NCI-H82 treated with DMSO at 0.1 percent for 48 hours (cell line): ENCODE data around the gene COL23A1.

ENCODE experiments used
- DNase-seq: peaks from one replicate; lab custom pipeline; 2025; ENCODE audit not compliant: unreplicated experiment; lab: John Stamatoyannopoulos, UW

COL23A1 gene

DNA sequence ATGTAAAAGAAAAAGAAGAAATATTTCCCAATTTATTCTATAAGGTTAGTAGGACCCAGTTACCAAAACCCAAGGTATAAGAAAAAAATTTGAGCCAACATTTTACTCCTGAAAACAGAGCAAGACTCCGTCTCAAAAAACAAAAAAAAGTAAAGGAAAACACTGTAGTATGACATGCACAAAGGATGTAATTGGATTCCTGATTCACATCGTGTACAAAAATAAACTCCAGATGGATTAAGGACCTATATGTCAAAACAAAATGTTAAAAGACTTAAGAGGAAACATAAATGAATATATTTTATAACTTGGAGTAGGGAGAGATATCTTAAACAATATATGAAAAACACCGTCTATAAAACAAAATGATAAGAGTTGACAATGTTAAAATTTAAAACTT lies 371.4 kb downstream of the COL23A1 start:
- DNase-seq = no peak

DNA sequence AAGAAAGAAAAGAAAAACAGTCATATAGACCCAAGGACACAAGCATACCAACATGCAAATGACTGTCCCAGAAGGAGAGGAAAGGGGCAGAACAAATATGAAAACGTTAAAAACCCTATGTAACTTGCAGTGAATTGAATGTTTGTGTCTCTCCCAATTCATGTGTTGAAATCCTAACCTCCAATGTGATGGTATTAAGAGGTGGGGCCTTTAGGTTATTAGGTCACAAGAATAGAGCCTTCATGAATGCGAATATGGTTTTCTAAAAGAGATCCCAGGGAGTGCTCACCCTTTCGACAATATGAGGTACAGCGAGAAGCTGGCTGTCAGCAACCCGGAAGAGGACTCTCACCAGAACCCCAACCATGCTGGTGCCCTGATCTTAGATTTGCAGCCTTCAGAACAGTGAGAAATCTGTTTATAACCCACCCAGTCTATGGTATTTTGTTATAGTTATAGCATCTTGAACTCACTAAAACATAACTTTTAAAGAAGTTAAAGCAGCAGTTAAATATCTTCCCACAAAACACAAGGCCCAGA lies 371.9 kb downstream of the COL23A1 start:
- no peak for DNase-seq

DNA sequence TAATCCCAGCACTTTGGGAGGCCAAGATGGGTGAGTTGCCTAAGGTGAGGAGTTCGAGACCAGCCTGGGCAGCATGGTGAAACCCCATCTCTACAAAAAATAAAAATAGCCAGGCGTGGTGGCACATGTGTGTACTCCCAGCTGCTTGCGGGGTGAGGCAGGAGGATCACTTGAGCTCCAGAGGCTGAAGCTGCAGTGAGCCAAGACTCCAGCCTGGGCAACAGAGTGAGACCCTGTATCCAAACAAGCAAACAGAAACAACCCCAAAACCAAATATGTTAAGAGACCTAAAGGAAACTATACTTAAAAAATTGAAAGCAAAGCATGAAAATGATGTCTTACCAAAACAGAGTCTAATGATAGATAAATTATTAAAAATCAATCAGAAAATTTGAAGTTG lies 373.4 kb downstream of the COL23A1 start:
- no peak for DNase-seq

DNA sequence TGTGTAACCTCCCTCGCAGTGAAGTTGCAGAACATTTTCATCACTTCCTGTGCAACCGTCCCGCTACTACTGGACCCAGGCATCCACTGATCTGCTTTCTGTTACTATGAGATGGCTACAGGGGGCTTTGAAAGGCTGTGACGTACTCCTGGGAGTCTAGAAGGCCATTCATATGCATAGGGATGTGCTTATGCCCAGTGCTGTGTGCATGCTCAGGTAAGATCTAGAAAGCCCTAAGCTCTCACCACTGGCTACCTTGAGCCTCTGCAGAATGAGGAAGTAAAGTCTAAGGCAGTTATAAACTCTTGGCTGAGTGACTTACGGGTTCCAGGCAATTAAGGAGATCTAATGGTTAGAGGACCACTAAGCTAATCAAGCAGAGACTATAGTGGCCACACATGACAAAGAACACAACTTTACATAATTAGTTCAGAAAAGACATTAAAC lies 374.1 kb downstream of the COL23A1 start:
- DNase-seq = no peak

DNA sequence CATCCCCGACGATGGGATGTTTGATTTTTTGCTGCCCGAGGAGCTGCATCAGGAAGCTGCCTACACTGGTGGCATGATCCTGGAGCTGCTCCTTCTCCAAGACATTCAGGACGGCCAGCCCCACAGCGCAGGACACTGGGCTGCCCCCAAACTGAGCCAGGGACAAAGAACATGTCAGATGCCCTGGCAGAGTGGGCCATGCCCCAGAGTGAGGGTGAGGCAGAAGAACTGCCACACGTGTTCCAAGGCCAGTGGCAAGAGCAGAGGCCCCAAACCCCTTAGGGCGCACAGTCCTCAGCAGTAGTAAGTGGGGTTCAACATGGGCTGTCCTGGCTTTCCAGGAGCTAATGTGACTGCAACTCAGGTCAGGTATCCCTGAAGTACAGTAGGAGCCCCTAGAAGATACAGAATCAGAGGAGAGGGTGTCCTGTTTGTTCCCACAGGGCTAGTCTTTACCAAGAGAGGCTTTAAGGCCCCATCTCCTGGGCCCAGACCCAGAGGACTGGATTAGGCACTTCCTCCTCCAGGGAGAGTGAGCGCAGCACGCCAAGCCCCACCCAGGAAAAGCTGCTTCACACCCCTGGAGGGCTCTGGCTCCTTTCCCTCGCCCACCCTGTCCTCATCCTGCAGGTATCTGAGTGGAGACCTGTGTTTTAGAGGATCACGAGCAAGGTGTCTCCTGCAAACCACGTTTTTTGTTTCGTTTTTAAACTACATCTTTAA lies 374.8 kb downstream of the COL23A1 start:
- no peak for DNase-seq

DNA sequence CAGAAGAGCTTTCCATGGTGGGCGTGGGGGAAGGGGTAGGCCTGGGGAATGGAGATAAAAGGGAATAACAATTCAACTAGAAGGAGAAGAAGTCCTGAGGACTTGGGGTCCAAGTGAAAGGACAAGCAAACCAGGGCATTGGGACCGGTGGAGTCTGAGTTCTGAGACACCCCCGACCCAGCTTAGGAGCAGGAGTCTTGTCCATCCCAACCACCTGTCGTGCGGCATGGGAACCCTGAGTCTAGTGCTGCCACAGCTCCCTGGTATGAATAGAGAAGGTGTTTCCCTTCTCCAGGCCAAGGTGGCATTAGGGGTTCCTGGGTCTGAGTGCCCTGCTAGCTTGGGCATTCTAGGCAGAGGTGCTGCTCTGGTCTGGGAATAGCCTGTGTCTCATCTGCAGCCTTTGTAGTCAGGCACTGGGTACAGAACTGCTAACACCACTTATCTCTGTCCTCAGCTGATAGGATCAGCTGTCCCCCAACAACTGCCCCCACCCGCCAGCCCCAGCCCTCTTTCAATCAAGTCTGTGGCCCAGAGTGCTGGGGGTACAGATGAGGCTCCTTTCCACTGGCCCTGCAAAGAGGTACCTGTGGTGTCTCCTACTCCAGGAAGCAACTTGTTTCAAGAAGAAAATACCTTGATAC lies 375.9 kb downstream of the COL23A1 start:
- no peak for DNase-seq

DNA sequence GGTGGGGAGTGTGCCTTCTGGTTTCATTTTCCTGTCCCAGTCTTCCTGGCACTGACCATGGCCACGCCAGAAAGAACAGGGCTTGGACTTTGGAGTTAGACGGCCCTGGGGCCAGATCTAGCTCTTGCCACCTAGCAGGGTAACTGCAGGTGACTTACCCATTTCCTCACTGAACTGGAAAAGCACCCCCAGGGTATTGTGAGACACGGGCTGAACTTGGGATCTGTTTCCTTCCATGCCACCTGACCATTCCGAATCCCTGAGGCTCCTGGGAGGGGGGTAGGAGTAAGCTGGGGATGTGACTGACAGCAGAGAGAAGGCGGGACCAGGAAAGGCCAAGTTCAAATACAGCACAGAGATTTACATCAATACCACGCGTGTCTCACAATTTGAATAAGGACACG lies 376.4 kb downstream of the COL23A1 start:
- no peak for DNase-seq

DNA sequence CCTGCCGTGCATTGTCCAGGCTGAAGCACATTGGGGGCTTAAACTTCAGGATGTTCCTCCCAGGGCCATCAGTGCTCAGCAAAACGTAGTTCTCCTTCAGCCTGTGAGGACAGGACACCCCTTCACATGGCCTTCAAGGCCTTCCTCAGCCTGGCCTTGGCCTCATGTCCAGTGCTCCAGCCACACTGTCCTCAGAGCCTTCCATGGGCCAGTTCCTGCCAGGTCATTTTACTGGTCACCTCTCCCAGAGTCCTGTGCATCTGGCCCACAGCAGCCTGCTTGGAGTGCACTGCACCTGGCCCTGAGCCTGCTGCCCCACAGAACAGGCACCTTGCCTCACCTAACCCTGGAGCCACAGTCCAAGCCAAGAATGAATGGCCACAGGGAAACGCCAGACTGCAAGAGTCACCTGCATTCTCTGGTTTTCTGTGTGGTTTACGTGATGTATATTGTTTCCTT lies 377.2 kb downstream of the COL23A1 start:
- DNase-seq = no peak

DNA sequence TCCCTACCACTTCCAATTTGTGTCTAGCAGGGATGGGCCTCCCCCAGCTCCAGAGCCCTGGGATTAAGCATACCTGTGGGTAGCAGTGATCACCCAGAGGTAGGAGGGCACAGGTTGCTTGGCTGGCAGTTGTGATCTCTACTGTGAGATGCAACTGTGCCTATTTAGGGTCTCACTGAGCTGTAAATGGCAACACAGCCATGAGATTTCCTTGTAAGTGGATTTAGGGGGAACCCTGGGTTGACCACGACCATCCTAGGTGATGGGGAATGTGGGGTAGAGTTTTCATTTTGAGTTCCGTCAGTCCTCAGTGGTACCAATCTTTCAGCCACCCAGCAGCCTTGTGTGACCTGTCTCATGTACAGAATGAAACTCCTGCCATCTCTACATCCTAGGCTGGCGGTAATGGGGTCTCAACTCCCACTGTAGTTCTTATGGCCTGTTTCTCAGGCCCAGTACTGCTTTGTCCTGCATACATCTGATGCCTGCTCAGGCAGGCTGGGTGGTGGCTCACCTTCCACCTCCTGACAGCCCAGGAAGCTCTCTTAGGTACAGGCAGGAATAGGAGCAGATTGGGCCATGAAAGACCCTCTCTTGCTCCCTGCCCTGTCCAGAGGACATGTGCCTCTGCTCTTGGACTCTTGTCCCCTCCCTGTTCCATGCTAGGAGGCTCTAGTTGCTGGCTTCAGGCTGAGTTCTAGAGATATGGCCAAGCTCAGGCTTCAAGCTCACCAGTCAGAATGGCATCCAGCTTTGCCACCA lies 377.8 kb downstream of the COL23A1 start:
- no peak for DNase-seq

DNA sequence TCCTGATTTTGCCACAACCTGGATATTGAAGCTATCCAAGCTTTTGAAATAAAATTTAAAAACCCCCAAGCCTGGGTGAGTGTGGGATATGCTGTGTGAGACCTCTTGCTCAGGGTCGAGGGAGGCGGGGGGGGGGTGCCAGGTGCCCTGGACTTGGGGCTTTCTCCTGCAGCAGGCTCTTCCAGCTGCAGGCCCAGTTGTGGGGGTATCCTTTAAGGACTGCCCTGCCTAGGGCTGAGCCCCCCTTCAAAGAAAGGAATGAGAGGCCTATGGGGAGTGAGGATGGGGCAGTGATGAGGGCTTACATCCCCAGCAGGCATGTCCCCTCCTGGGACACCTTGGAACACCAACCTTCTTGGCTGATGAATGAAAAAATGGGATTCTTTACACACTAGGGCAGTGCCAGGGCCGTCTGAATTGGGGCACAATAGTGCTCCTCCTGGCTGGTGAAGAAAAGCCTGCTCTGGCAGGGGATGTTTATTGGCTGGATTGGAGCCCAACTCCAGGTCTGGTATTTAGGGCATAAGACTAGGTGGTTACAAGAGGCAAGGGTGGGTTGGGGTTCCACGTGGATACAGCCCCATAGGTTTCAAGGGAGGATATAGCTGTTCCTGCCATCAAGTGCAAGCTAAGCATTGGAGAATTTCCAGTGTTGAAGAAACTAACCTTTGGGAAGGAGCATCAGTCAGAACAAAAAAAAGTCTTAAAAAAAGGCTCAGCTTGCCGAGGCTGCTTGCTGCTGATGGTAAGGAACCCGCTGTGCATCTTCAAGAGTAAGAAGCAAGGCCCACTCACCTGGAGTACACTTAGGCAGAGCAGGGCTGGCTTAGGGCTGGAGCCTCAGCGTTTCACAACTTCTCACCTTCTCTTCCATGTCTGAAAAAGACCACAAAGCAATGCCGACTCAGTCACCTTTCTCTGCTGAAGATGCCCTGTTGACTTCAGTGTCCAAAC lies 378.8 kb downstream of the COL23A1 start:
- no peak for DNase-seq

DNA sequence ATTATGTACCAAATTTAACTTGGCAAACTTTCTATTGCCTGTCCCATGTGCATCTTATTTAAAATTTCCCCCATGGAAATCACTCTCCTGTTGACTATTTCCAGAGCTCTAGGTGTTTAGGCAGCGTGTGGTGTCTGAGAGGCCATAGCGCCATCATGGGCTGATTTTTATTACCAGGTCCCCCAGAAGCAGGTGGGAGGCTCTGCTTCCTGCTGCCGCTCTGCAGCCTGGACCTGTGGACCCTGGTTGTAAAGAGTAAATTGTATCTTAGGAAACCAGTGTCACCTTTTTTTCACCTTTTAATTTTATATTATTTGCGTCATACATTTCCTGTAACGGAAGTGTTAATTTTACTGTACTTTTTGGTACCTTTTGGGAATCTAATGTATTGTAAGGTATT lies 379.5 kb downstream of the COL23A1 start:
- DNase-seq = no peak

DNA sequence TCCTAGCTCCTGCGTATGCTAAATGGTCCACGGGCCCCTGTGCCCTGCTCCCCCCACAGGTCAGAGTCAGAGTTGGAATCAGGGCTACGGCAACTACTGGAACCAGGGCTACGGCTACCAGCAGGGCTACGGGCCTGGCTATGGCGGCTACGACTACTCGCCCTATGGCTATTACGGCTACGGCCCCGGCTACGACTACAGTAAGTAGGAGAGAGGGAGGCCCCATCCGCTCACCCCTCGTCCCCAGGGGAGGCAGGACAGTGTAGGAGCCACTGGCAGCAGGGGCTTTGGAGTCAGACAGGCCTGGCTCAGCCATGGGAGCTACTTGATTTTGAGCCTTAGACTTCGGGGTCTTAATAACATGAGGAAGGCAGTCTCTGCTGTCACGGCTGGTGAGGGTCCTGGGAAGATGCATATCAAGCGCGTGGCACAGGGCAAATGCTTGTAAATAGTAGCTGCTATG lies 380.1 kb downstream of the COL23A1 start:
- no peak for DNase-seq

DNA sequence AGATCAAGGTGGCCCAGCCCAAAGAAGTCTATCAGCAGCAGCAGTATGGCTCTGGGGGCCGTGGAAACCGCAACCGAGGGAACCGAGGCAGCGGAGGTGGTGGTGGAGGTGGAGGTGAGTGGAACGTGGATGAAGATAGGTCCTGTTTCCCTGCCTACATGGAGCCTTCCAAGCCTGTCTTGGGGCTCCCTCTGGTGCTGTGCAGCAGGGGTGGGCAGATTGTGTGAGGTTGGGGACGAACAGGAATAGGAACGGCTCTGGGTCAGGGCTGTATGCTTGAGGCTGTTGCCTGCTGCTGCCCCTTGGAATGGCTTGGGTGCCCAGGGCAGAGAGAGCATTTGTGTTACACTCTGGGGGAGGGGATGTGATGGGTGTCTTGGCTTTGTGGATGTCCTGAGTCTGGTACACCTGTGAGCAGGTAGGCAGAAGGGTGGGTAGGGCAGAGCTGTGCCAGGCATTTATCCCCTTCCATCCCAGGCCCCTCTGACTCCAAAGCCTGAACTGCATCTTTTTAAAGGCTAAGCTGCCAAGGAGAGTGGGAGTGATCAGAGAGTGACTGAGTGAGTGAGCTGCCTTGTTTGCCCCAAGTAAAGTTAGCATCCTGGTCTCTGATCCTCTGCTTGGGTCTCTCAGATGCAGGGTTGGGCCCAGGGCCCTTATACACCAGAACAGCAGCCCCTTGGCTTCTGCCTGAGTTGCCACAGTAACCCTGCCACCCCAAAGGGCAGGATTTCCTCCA lies 380.7 kb downstream of the COL23A1 start:
- DNase-seq = no peak

DNA sequence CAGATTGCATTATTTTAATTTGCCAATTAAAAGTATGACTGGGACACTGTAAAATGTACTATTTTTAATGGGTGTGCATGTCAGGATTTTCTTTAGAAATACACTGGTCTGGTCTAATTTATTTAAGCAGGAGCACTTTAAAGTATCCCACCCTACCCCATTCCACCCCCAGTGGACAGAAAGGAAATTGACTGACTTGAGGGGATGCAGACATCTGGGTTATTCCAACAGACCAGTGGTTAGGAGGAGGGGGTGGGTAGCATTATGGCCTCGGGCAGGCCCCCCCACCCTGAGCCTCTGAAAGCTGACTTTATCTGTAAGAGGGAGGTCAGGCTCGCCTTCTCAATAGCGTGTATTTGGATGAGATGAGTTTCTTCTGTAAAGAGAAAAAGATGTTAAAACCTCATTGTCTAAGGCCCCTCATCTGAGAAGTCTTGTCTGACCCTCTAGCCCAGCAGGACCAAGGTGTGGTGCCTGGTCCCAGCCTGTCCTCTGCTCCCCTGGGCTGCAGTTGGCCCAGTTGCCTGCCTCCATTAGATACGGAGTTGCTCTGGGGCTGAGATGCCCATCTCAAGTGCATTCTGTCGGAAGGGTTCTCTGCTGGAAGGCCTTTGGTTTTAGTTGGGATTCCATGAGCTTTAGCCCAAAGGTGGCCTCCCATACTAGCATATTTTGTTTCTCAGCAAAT lies 381.5 kb downstream of the COL23A1 start:
- no peak for DNase-seq

DNA sequence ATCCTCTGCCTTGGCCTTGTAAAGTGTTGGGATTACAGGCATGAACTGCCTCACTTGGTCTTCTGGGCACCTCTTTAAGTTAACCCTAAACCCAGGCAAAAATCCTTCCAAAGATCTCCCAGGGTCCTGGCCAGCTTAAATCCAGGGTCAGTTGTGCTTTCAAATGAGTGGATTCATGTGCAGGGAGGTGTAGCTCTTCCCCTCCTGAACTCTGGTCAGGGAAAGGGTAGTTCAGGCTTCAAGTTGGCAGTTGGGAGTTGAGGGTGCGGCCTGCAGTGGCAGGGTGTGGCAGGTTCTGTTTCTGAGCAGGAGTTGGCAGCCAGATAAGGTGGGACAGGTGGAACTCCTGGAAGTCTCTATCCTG lies 382.3 kb downstream of the COL23A1 start:
- DNase-seq = no peak

DNA sequence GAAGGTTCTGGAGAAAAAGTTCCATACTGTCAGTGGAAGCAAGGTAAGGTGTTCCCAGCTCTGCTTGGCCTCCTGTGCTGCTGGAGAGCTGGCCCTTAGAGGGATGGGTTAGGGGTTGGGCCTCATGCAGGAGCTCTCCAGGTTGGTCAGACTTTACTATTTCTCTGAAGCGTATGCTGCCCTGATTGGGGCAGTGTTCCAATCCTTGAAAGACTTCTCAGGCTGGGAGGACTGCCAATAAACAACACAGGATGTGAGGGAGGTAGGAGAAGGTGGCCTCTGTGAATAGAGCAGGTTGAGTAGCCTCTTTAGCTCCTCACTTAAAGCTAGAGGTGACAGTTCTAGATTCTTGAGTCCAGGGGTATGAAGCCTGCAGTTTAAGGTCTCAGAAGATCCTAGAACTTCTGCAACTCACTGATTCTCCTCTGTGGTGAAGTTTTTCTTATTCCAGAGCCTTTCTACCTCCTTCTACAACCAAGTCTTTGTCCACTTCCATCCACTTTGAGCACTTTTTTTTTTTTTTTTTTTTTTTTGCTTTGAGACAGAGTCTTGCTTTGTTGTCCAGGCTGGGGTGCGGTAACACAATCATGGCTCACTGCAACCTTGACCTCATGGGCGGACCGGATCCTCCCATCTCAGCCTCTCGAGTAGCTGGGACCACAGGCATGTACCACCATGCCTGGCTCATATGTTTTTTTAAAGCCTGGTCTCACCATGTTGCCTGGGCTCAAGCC lies 382.8 kb downstream of the COL23A1 start:
- no peak for DNase-seq

DNA sequence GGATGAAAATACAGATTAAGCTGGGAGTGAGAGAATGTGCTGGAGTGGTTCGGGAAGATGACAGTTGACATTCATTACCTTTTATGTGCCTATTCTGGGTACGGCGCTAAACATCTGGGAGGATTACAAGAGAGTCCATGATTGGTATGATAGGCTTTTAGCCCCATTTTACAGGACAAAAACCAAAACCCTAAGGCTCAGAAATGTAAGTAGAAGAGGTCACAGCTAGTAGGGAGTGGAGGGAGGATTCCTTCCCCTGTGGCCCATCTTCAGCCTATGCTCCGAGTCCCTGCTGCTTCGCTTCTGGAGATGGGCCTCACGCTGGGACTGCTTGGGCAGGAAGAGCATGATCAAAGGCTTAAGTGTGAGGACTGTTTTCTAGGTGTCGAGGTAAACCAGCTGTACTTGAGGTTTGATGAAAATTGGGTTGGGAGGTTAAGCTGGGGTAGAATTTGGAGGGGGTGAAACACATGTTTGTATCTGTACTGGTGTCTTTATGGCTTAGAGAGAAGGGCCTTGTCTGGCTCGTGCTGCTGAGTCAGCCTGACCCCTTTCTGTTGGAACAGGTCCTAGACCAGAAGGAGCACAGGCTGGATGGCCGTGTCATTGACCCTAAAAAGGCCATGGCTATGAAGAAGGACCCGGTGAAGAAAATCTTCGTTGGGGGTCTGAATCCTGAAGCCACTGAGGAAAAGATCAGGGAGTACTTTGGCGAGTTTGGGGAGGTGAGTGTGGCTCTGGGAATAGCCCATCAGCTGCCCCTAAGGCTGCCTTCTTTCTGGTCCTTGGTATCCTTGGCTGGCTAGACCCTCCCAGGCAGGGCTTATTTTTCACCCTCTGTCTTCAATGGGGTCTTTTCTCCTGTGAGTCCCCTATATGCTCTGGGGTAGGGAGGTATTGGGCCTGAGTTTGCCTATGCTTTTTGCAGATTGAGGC lies 383.8 kb downstream of the COL23A1 start:
- no peak for DNase-seq

DNA sequence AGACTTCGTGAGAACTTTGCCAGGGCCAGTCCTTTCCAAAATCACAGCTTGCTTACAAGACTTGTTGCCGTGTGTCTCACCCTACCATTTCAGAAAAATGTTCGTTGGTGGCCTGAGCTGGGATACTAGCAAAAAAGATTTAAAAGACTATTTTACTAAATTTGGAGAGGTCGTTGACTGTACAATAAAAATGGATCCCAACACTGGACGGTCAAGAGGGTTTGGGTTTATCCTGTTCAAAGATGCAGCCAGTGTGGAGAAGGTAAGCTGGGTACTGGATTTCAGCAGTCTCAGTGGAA lies 384.5 kb downstream of the COL23A1 start:
- DNase-seq = no peak
